ENCODE measurements around the gene OSBPL6.
"Not testable (repeated sequence)": the region's sequence is repeated elsewhere in the genome, so short reads cannot be mapped to it uniquely, and the experiment has no call there.

OSBPL6 gene

GRCh38 chr2:178193823-178194599, at the start of gene OSBPL6:
OSBPL6 (plus strand) TSS chr2:178194512; CDS start chr2:178306185, 111,673 bp downstream.
- DNase-seq (ENCODE audit: low read depth): peak; percentile 14

DNA sequence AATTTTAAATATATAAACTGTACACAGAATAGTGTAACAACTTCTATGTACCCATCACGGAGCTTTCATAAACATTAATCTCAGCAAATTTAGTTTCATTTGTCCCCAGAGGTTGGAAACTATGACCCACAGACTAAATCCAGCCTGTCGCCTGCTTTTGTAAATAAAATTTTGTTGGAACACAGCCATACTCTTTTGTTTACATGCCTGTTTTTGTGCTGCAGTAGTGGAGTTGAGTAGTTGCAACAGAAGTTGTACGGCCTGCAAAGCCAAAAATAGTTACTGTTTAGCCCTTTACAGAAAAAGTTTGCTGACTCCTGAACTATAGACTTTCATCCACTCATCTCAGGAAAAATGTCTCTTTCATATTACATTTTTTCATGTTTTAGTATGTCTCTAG, 42.3 kb upstream of the OSBPL6 start:
- DNase-seq (ENCODE audit: low read depth): no peak

DNA sequence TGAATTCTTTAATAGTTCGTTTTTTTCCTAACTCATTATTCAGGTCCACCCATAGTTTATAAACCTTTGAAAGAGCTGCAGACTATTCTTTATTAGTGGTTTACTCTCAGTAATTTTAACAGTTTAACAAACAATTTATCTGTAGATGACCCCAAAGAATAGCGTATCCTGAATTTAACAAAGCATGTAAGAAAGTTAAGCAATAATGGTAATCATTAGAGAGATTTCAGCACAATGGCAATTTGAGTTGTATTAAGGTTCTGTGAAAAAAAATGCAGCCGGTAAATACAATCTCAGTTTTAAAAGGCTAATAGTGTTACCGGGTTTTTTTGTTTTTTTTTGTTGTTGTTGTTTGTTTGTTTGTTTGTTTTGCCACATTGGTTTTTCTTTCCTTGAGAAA, 41.8 kb upstream of the OSBPL6 start:
- DNase-seq (ENCODE audit: low read depth): no peak

DNA sequence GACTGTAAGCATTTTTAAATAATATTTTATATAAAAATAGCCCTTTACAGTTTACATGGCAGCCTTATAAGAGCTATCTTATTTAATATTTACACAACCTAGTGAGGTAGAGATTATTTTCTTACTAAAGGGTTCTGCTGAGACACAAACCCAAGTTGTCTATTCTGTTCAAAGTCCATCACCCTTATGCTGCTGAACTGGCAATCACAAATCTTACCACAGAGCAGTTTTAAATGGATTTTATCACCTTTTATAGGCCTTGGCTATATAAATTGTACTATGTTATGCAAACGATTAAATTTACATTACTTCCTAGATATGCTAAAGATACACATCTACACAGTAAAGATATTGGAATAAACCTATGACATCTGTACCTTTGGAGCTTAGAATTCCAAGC, 41.3 kb upstream of the OSBPL6 start:
- DNase-seq (ENCODE audit: low read depth): no peak

GRCh38 chr2:178153878-178154277, 40.4 kb upstream of the OSBPL6 start:
- DNase-seq (ENCODE audit: low read depth): not testable (repeated sequence)

DNA sequence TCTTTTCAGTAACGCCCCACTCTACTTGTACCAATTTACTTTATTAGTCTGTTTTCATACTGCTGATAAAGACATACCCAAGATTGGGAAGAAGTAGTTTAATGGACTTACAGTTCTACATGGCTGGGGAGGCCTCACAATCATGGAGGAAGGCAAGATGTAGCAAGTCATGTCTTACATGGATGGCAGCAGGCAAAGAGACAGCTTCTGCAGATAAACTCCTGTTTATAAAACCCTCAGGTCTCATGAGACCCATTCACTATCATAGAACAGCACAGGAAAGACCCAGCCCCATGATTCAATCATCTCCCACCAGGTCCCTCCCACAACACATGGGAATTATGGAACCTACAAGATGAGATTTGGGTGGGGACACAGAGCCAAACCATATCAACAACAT, 38.8 kb upstream of the OSBPL6 start:
- DNase-seq (ENCODE audit: low read depth): no peak

DNA sequence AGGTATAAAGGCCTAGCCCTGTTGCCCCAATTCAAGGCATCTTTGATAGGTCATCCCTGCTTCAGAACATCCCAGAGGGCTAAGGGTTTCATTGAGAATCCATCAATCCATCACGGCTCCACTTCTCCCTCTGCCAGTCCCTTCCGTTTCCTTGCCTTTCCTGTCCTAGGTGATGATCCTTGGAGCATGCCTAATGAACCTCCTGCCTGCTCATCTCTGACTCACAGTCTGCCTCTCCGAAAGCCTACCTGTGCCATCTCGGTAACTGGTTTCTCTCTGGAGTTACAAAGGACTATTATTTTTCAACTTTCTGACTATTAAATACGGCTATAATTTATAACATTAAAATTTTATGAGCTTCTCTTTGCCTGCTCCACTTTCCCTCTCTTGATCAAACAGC, 36.7 kb upstream of the OSBPL6 start:
- no peak for DNase-seq (ENCODE audit: low read depth)

- no peak for DNase-seq (ENCODE audit: low read depth)
These were observed 34.3 kb upstream of the OSBPL6 start for GRCh38 chr2:178159966-178160365.

DNA sequence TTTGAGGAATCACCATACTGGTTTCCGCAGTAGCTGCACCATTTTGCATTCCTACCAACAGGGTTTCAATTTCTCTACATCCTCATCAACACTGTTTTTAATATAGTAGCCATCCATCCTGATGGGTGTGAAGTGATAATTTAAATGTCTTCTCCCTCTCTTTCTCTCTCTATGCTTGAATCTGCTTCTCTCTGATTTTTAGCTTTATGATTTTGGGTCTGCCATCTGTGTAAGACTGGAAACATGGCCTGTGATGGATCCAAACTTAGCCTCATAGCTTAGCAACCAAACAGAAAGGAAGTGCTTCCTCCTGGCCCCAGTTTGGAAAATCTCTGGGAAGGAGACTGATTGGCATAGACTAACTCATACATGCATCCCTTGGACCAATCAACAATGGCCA, 33.7 kb upstream of the OSBPL6 start:
- DNase-seq (ENCODE audit: low read depth): no peak

DNA sequence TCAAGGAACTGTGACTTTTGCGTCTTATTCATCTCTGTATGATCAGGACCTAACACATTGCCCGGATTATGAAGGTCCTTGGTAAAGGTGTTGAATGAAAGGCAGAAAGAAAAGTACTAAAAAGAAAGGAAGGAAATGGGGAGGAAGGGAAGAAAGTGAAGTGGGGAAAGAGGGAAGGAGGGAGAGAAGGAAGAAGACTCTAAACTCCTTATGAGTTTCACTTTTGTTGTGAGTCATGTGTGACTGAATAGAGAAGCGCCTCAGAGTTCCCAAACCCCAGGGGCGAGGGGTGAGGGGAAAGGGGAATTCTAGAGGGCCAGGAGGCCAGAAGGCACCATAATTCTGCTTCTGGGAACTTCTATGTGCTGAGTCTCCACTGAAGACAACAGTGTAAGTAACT, 30.9 kb upstream of the OSBPL6 start:
- no peak for DNase-seq (ENCODE audit: low read depth)

DNA sequence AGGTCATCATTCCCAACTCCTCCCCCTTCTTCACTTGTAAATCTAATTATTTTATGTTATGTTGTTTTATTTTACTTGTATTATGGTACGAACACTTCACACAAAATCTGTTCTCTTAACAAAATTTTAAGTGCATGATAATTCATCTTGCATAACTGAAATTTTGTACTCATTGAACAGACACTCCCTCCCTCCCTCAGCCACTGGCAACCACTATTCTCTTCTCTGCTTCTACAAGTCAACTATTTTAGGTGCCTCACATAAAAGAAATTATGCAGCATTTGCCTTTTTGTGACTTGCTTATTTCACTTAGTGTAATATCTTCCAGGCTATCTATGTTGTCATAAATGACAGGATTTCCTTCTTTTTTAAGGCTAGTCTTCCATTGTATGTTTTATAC, 30.4 kb upstream of the OSBPL6 start:
- DNase-seq (ENCODE audit: low read depth): no peak

GRCh38 chr2:178173657-178174056, 20.7 kb upstream of the OSBPL6 start:
- no peak for DNase-seq (ENCODE audit: low read depth)

DNA sequence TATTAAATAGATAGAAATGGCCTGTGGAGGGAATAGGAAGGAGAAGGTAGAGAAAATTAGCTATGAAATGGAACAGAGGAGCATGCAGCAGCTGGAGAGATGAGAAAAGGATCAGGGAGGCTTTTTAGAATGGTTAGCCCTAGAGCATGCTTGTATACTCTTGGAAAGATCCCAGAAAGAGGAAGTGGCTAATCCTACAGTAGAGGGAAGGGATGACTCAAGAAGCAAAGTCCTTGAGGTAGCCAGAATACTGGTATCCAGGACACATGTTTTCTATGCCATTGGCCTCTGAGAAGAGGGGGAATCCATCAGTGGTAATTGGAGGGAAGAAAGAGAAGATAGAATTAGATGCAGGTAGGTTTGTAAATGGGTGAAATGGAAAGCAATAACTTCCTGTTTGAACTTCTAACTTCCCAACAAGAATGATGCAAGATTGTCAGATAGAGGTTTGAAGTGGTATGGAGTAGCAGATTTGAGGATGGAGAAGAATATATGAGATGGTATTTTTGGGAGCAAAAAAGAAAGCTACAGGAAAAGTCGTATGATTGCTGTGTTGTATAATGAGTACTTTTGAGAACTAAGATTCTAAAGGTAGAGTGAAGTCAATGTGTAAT, 17.1 kb upstream of the OSBPL6 start:
- DNase-seq (ENCODE audit: low read depth): no peak

GRCh38 chr2:178180648-178181047, 13.7 kb upstream of the OSBPL6 start:
- DNase-seq (ENCODE audit: low read depth): not testable (repeated sequence)

GRCh38 chr2:178187861-178188260, 6.5 kb upstream of the OSBPL6 start:
- DNase-seq (ENCODE audit: low read depth): no peak

- DNase-seq (ENCODE audit: low read depth): no peak
These were observed 5.8 kb upstream of the OSBPL6 start for GRCh38 chr2:178188466-178188865.

DNA sequence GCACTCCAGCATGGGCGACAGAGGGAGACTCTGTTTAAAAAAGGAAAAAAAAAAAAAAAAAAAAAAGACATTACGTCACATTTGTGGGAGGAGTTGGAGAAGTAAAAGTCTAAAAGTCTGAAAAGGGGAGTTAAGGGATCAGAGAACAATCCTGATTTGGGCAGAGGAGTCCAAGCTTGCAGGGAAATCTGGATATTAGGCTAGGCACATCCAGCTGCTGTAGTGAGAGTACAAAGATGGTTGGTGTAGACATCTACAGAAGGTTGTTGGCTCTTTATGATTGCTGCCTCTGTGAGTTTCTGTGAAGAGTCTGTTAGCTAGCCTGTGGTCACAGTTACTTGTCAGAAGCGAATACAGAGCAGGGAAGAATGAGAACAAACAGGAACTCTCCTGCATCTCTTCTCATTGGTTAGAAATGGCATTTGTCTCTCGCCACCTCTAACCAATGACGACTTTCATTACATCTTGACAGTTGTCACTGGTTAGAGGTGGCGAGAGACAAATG, 3.3 kb upstream of the OSBPL6 start:
- DNase-seq (ENCODE audit: low read depth): no peak

- DNase-seq (ENCODE audit: low read depth): no peak
These were observed 2.8 kb upstream of the OSBPL6 start for GRCh38 chr2:178191511-178191910.

- DNase-seq (ENCODE audit: low read depth): no peak
These were observed 853 bp upstream of the OSBPL6 start for GRCh38 chr2:178193496-178193822.

DNA sequence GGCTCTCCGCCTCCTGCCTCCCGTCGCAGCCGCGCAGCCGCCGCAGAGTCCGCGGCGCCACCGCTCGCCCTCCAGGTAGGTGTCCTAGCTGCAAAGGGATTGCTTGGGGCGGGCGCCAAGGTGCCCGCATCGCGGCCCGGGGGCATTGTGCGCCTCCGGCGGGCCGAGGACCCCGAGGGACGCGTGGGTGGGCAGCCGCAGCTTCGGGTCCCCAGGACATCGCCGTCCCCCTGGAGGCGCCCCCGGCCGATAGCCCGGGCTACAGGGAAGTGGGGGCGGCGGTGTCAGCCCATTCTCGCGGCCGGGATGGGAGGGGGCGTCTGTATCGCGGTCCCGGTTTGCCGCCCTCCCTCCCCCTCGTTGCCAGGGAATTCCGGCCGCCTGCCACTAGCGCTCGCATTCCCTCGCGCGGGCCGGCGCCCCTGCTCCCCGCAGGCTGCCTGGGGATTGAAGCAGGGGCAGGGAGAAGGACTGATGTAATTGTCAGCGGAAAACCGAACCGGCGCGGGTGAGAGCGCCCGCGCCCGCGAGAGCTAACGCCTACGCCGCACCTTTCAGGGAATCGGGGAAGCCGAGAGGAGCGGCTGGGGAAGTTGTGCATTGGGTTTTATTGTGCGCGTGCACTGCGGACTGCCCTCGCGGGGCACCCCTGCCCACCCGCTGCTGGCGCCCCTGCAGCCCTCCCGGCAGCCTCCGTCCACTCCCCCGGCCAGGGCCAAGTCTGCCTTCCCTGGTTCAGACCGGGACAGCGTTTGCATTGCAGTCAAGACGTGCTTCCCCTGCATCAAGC, 483 bp downstream of the OSBPL6 start:
- no peak for DNase-seq (ENCODE audit: low read depth)

DNA sequence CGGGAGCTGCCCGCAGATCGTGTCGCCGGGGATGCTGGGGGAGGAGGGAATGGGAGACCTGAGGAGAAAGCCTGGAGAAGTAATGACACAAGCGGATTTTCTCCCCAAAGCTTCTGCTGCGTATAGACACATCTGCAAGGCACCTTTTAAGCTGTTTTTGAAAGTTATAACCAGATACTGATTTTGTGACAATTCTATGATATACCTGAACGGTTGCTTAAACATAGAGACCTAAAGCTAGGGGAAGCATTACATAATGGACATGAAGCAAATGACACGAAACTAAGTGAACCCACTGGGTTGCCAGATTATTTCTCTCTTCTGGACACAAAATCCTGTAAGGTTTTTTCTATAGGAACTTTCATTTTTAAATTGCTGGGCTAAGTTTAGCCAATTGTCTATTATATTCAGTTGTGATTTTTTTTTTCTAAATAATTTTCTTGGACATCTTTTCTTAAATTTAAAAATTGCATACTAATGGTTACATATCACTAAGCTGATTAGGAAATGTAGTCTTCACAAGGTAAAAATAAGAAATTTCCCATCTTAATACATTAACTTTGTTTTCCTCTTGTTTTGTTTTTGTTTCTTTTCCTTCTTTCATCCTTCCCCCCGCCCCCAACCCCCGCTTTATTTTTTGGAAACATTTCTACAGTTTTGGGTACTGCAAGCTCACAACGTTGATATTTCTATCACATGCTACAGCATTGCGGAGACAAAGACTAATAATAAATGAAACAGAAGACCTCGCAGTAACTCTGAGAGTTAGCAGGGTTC, 1.3 kb downstream of the OSBPL6 start:
- no peak for DNase-seq (ENCODE audit: low read depth)

DNA sequence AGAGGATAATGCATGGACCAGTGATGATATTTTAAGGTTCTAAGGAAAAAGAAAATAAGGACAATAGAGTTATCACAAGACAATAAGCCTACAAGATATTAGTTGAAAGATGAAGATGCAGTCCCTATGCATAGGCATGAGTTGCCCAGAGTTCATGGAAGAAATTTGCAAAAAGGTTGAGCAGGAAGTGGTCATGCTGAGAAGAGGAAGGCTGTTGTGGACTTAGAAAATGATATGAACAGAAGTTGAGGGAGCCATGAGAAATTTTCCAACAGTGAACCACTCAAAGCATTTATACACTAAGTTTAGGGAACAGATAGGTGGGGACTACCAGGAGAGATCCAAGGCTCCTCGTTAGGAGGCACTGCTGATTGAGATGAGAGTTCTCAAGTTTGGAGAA, 3.5 kb downstream of the OSBPL6 start:
- no peak for DNase-seq (ENCODE audit: low read depth)

All from activated gamma-delta T cell treated with anti-CD3 and anti-CD28 coated beads, Interleukin-2, amount 50 U/mL, for 16 hours (primary cell).